HepG2 (cell line): ENCODE results near the gene TNFRSF18. TPM values are rescaled to one million over a fixed set of nuclear protein-coding genes. Genes with fewer than 3 reads are reported as not detected.

Experiments used
- ATAC-seq: fragments of 200-7000 bp; cut with Tn5 transposase; 3 replicates; pipeline ENCODE4 v1.9.1; 2020; ENCODE audit warnings: mild to moderate bottlenecking, moderate library complexity
- BruUV-seq: library from RNA; stranded (reverse); fragments of 400-500 nt; replicated peaks from 2 replicates; lab custom pipeline; 2021; lab: Mats Ljungman, UMichigan
- CTCF ChIA-PET: fragments of 300-600 bp; formaldehyde crosslinking; extraction: SDS; loops from one replicate; lab custom pipeline; 2021; ENCODE audit warnings: low total read pairs, inconsistent platforms, low intra/inter-chr PET ratio; lab: Yijun Ruan, JAX
- POLR2A ChIA-PET: fragments of 350-600 bp; sonication (Branson Sonifier 250); formaldehyde crosslinking; loops from one replicate; lab custom pipeline; 2020; ENCODE audit warnings: antibody characterized with exemption, inconsistent platforms; lab: Yijun Ruan, JAX
- DNase-seq: peaks from one replicate; pipeline ENCODE4 v3.0.0-alpha.2; 2015; ENCODE audit warnings: low spot score
- FAIRE-seq: peaks from 3 replicates; lab custom pipeline; 2011; peaks lifted over from hg19 to GRCh38; lab: Jason Lieb, UNC
- H2AFZ ChIP-seq: one replicate; pipeline ENCODE4 v1.6.1; 2011; ENCODE audit warnings: low read length, inconsistent platforms
- H3K27ac ChIP-seq: fragments of 300-600 bp; 3 replicates; pipeline ENCODE4 v1.8.0; 2011; ENCODE audit warnings: mixed run types, mild to moderate bottlenecking, mixed read lengths, low read length, inconsistent platforms; ENCODE audit not compliant: insufficient read depth; ENCODE audit errors: extremely low read length
- H3K27me3 ChIP-seq, 2 experiments: fragments of 200-600 bp in 1 of 2; 2 replicates in 1 of 2; 3 replicates in 1 of 2; pipeline versions ENCODE4 v1.6.0 to v1.8.0; 2011; ENCODE audit warnings: low read length in 2 of 2, mild to moderate bottlenecking in 2 of 2, moderate library complexity in 2 of 2, inconsistent platforms in 1 of 2; ENCODE audit not compliant: insufficient read depth in 2 of 2, control insufficient read depth in 1 of 2
- H3K36me3 ChIP-seq, 2 experiments: fragments of 200-600 bp in 1 of 2; replicated peaks in 1 of 2; 2 replicates in 1 of 2; 3 replicates in 1 of 2; pipeline versions ENCODE4 v1.5.1 to v1.8.0; 2011; ENCODE audit warnings: low read length in 2 of 2, inconsistent platforms in 1 of 2; ENCODE audit not compliant: insufficient read depth in 2 of 2, control insufficient read depth in 1 of 2
- H3K4me1 ChIP-seq: 2 replicates; pipeline ENCODE4 v1.5.1; 2012; ENCODE audit warnings: low read length, inconsistent platforms; ENCODE audit not compliant: insufficient read depth
- H3K4me2 ChIP-seq: 2 replicates; pipeline ENCODE4 v1.6.0; 2011; ENCODE audit warnings: low read depth, low read length, inconsistent platforms
- H3K4me3 ChIP-seq, 3 experiments: fragments of 200-600 bp in 1 of 3; sonication (generic), shearing (Covaris generic) in 1 of 3; replicated peaks in 1 of 3; 2 replicates each; pipeline ENCODE4 v1.5.1; 2011 to 2016; ENCODE audit warnings: low read length in 3 of 3, inconsistent platforms in 2 of 3, low read depth in 2 of 3, mild to moderate bottlenecking in 2 of 3, control low read depth in 1 of 3, mixed read lengths in 1 of 3; ENCODE audit not compliant: insufficient read depth in 1 of 3
- H3K79me2 ChIP-seq: one replicate; pipeline ENCODE4 v1.6.1; 2011; ENCODE audit warnings: low read length, inconsistent platforms; ENCODE audit not compliant: insufficient read depth
- H3K9ac ChIP-seq: 2 replicates; pipeline ENCODE4 v1.6.0; 2011; ENCODE audit warnings: mild to moderate bottlenecking, low read depth, low read length, inconsistent platforms; ENCODE audit not compliant: insufficient read depth
- H3K9me3 ChIP-seq: 2 replicates; pipeline ENCODE4 v1.5.1; 2012; ENCODE audit warnings: mild to moderate bottlenecking, low read length
- H4K20me1 ChIP-seq: 2 replicates; pipeline ENCODE4 v1.6.0; 2011; ENCODE audit warnings: inconsistent platforms, mild to moderate bottlenecking, low read length, moderate library complexity; ENCODE audit not compliant: insufficient read depth
- DMAP1 ChIP-seq: IDR thresholded peaks from 2 replicates; pipeline ENCODE4 v1.6.1; 2016
- FOXP1 ChIP-seq, 2 experiments: fragments of 450-650 bp in 1 of 2; IDR thresholded peaks; 2 replicates each; pipeline ENCODE4 v1.6.1; 2017 to 2018; ENCODE audit warnings: antibody characterized with exemption in 1 of 2
- GPN1 ChIP-seq: sonication (generic); formaldehyde crosslinking; IDR thresholded peaks from 2 replicates; pipeline ENCODE4 v1.5.1; 2020; ENCODE audit warnings: missing genetic modification reagents, borderline replicate concordance
- ISL2 ChIP-seq: sonication (generic); formaldehyde crosslinking; IDR thresholded peaks from 2 replicates; pipeline ENCODE4 v1.5.0; 2020; ENCODE audit warnings: missing genetic modification reagents
- KLF15 ChIP-seq: sonication (generic); formaldehyde crosslinking; IDR thresholded peaks from 2 replicates; pipeline ENCODE4 v1.8.1; 2023; ENCODE audit warnings: borderline replicate concordance, mild to moderate bottlenecking, inconsistent platforms, missing genetic modification reagents, mixed read lengths
- PITX1 ChIP-seq: sonication (generic); formaldehyde crosslinking; IDR thresholded peaks from 2 replicates; pipeline ENCODE4 v1.5.1; 2020; ENCODE audit warnings: mild to moderate bottlenecking, missing genetic modification reagents
- PLRG1 ChIP-seq: fragments of 450-650 bp; conservative IDR thresholded peaks from 2 replicates; pipeline ENCODE4 v1.6.1; 2016
- SP4 ChIP-seq: sonication (generic); formaldehyde crosslinking; IDR thresholded peaks from 2 replicates; pipeline ENCODE4 v1.8.1; 2023; ENCODE audit warnings: mild to moderate bottlenecking, missing genetic modification reagents
- THAP11 ChIP-seq: IDR thresholded peaks from 2 replicates; pipeline ENCODE4 v1.6.1; 2016; ENCODE audit warnings: missing biosample characterization, missing genetic modification reagents
- YEATS2 ChIP-seq: sonication (generic); formaldehyde crosslinking; IDR thresholded peaks from 2 replicates; pipeline ENCODE4 v1.4.0; 2020; ENCODE audit warnings: missing genetic modification reagents, borderline replicate concordance
- ZC3H13 ChIP-seq: sonication (generic); formaldehyde crosslinking; IDR thresholded peaks from 2 replicates; pipeline ENCODE4 v1.8.1; 2023; ENCODE audit warnings: mild to moderate bottlenecking, missing genetic modification reagents, moderate library complexity
- ZNF335 ChIP-seq: sonication (generic); formaldehyde crosslinking; IDR thresholded peaks from 2 replicates; pipeline ENCODE4 v1.4.0; 2020; ENCODE audit warnings: missing genetic modification reagents
- ZNF563 ChIP-seq: sonication (generic); formaldehyde crosslinking; IDR thresholded peaks from 2 replicates; pipeline ENCODE4 v1.8.0; 2022; ENCODE audit warnings: mild to moderate bottlenecking, moderate library complexity, missing genetic modification reagents
- ZNF709 ChIP-seq: sonication (generic); formaldehyde crosslinking; IDR thresholded peaks from 2 replicates; pipeline ENCODE4 v1.5.0; 2020; ENCODE audit warnings: mild to moderate bottlenecking, missing genetic modification reagents
- ZNF891 ChIP-seq: sonication (generic); formaldehyde crosslinking; IDR thresholded peaks from 2 replicates; pipeline ENCODE4 v1.5.0; 2020; ENCODE audit warnings: mild to moderate bottlenecking, missing genetic modification reagents
- ZSCAN9 ChIP-seq: IDR thresholded peaks from 2 replicates; pipeline ENCODE4 v1.6.1; 2016; ENCODE audit warnings: borderline replicate concordance
- WGBS: methylation state at CpG from one replicate; pipeline ENCODE4 v1.1.6; 2017; ENCODE audit warnings: low lambda C conversion rate; 5-methylcytosine and 5-hydroxymethylcytosine counted together
- in situ Hi-C: cut with HindIII; loops from 2 replicates; pipeline ENCODE4 v1.10.0; 2017; ENCODE audit warnings: low pct_unique_long_range_greater_than_20kb; ENCODE audit not compliant: extremely low pct_ligation_motif_present
- intact Hi-C: fragments of 100-400 bp; cut with micrococcal nuclease; formaldehyde crosslinking; loops from one replicate; pipeline ENCODE4 v1.10.0; 2022; ENCODE audit not compliant: unreplicated experiment
- polyA plus RNA-seq, 8 experiments: library from polyadenylated mRNA; depleted of rRNA in 3 of 8; stranded (reverse) in 7 of 8; unstranded in 1 of 8; fragments of >200 nt; fragmentation: Illumina TruSeq in 4 of 8; extraction: Trizol in 4 of 8; gene quantifications; 2 replicates each; pipeline versions ENCODE4 v1.2.1 to v1.2.3, GENCODE V29; 2011 to 2016; ENCODE audit warnings: low read depth in 4 of 8, missing spikeins in 1 of 8, mixed read lengths in 1 of 8; ENCODE audit not compliant: insufficient read depth in 1 of 8
- total RNA-seq, 5 experiments: library from RNA; depleted of rRNA; stranded (reverse); fragments of >200 nt; fragmentation: Illumina TruSeq; extraction: Trizol; gene quantifications; 2 replicates each; pipeline ENCODE4 v1.2.3, GENCODE V29; 2016; ENCODE audit warnings: low read depth in 1 of 5
- TF ChIP-seq, protein P1 (sequence below): sonication (generic); formaldehyde crosslinking; IDR thresholded peaks from 2 replicates; pipeline ENCODE4 v1.5.0; 2020; ENCODE audit warnings: mild to moderate bottlenecking, missing genetic modification reagents, borderline replicate concordance
- TF ChIP-seq, protein P2 (sequence below): sonication (generic); formaldehyde crosslinking; IDR thresholded peaks from 2 replicates; pipeline ENCODE4 v1.4.0; 2020; ENCODE audit warnings: mild to moderate bottlenecking, low read depth, missing genetic modification reagents
- TF ChIP-seq, protein P3 (sequence below): sonication (generic); formaldehyde crosslinking; IDR thresholded peaks from 2 replicates; pipeline ENCODE4 v1.4.0; 2020; ENCODE audit warnings: missing genetic modification reagents, low read depth, mild to moderate bottlenecking, borderline replicate concordance

The TNFRSF18 gene
- total and polyA plus RNA-seq, 2 of the 13 experiments (the other 11 are each of a cell fraction or from before 2014, with no cell fraction given), result not detected

DNA sequence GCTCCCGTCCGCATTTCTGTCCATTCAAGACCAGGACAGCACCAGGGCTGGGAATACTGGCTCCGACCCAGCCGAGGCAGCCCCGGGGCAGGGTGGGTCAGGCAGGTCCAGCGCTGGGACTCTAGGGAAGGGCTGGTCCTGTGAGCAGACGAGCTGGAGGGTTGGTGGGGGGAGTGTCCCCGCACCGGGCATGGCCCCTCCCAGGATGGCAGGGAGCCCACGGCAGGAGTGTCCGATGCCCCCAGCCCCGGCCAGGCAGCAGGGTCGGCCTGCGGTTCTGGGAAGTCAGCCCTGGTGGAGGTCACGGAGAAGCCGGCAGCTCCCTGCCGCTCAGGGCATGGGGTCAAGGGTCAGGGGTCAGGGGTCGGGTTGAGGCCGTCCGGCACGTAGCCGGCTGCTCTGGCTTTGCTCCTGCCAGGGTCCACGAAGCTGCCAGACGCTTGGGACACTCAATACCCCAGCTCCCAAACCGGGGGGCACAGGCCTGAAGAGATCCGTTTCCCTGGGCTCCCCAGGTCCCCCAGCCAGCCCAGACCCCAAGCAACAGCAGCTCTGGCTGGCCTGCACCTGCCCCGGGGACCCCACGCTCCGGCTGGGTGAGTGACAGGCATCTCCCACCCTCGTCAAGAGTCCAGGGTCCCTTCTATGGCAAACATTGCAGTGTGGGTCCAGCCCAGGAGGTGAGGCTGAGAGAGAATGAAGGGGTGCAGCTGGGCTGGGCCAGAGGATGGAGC lies 33.4 kb upstream of the TNFRSF18 start:
- no TSS peak for BruUV-seq
- TF ChIP-seq, protein P1, sequence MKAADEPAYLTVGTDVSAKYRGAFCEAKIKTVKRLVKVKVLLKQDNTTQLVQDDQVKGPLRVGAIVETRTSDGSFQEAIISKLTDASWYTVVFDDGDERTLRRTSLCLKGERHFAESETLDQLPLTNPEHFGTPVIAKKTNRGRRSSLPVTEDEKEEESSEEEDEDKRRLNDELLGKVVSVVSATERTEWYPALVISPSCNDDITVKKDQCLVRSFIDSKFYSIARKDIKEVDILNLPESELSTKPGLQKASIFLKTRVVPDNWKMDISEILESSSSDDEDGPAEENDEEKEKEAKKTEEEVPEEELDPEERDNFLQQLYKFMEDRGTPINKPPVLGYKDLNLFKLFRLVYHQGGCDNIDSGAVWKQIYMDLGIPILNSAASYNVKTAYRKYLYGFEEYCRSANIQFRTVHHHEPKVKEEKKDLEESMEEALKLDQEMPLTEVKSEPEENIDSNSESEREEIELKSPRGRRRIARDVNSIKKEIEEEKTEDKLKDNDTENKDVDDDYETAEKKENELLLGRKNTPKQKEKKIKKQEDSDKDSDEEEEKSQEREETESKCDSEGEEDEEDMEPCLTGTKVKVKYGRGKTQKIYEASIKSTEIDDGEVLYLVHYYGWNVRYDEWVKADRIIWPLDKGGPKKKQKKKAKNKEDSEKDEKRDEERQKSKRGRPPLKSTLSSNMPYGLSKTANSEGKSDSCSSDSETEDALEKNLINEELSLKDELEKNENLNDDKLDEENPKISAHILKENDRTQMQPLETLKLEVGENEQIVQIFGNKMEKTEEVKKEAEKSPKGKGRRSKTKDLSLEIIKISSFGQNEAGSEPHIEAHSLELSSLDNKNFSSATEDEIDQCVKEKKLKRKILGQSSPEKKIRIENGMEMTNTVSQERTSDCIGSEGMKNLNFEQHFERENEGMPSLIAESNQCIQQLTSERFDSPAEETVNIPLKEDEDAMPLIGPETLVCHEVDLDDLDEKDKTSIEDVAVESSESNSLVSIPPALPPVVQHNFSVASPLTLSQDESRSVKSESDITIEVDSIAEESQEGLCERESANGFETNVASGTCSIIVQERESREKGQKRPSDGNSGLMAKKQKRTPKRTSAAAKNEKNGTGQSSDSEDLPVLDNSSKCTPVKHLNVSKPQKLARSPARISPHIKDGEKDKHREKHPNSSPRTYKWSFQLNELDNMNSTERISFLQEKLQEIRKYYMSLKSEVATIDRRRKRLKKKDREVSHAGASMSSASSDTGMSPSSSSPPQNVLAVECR (CRISPR knock-in tag), result peak; percentile 69
- no peak for TF ChIP-seq ZNF891 (CRISPR knock-in tag)
- 0 out of 2 replicates have a peak, but pooled peaks have one; percentile 20 for TF ChIP-seq DMAP1 (CRISPR knock-in tag)
- 0 out of 2 replicates have a peak, but pooled peaks have one; percentile 34 for TF ChIP-seq ISL2
- peak; percentile 25; the same call in 1 of the 2 replicates for TF ChIP-seq SP4
- TF ChIP-seq ZNF709 (CRISPR knock-in tag), result peak; percentile 64; the same call in 1 of the 2 replicates
- TF ChIP-seq ZNF563 (CRISPR knock-in tag), result peak; percentile 90
- no peak for TF ChIP-seq ZNF335 (CRISPR knock-in tag)
- no peak; the same call in 1 of the 2 replicates for TF ChIP-seq ZC3H13 (CRISPR knock-in tag)
- no peak for TF ChIP-seq PLRG1
- TF ChIP-seq KLF15, result no peak
- no peak for TF ChIP-seq YEATS2 (CRISPR knock-in tag)
- TF ChIP-seq GPN1 (CRISPR knock-in tag), result no peak
- TF ChIP-seq PITX1 (CRISPR knock-in tag), result 0 out of 2 replicates have a peak, but pooled peaks have one; percentile 19
- TF ChIP-seq FOXP1 (IDR thresholded peaks at IDR 0.05), result no peak
- no peak for TF ChIP-seq FOXP1 (CRISPR knock-in tag; IDR thresholded peaks at IDR 0.05)
- no peak for TF ChIP-seq THAP11 (CRISPR knock-in tag)
- TF ChIP-seq, protein P2, sequence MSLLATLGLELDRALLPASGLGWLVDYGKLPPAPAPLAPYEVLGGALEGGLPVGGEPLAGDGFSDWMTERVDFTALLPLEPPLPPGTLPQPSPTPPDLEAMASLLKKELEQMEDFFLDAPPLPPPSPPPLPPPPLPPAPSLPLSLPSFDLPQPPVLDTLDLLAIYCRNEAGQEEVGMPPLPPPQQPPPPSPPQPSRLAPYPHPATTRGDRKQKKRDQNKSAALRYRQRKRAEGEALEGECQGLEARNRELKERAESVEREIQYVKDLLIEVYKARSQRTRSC, result no peak
- TF ChIP-seq, protein P3, sequence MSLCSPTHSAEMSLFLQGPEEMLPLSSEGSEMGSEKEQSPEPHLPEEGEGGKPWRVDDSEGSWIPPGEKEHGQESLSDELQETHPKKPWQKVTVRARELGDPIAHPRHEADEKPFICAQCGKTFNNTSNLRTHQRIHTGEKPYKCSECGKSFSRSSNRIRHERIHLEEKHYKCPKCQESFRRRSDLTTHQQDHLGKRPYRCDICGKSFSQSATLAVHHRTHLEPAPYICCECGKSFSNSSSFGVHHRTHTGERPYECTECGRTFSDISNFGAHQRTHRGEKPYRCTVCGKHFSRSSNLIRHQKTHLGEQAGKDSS (CRISPR knock-in tag), result 0 out of 2 replicates have a peak, but pooled peaks have one; percentile 41
- TF ChIP-seq ZSCAN9, result no peak

More for the DNA sequence above, 33.4 kb upstream of the TNFRSF18 start:
- H3K27me3 ChIP-seq, result no peaks in the 10 kb centered on the region; a peak in 1 of 5 replicates
- H3K4me3 ChIP-seq, result peak overlapping the region; percentile 39 to 80 (median 55)
- DNase-seq (peak; percentile 28), ATAC-seq (peak; percentile 4), FAIRE-seq (no peak)
- no peak overlapping the region for H2AFZ ChIP-seq
- no peaks in the 10 kb centered on the region for H3K79me2 ChIP-seq
- intact Hi-C loops, result loop anchor here (10.0 kb wide), 2 partner anchors 65 to 235 kb away; partner anchors contain the start of genes HES4 and TTLL10
- ChIA-PET POLR2A (interaction anchor here (0.8 to 2.7 kb wide), 8 partner anchors 9 to 221 kb away, joined by 3 to 26 read pairs (median 4); partner anchors contain the start of gene UBE2J2), CTCF (no interaction called here)
- H3K9ac ChIP-seq, result peak overlapping the region; percentile 55
- H3K36me3 ChIP-seq, result no peaks in the 10 kb centered on the region
- in situ Hi-C loops, result no loop called here
- WGBS, result no CpG with 5 or more reads among the region's 30 CpGs
- H4K20me1 ChIP-seq, result no peaks in the 10 kb centered on the region
- H3K4me2 ChIP-seq, result peak overlapping the region; percentile 87
- peaks cover 71% of the 10 kb centered on the region for H3K4me1 ChIP-seq
- peak overlapping the region; percentile 53 for H3K27ac ChIP-seq
- H3K9me3 ChIP-seq, result no peaks in the 10 kb centered on the region
